ENCODE measurements around the gene SLC22A7.

GRCh38 chr6:43273707-43274106 lies 24.4 kb upstream of the SLC22A7 start:
- TF ChIP-seq POLR2AphosphoS5 (IDR thresholded peaks at IDR 0.05; ENCODE audit: low read depth, low read length) (no peak), POLR2A (IDR thresholded peaks at IDR 0.05; ENCODE audit: low read depth, low read length) (no peak), POU2F2 (IDR thresholded peaks at IDR 0.05; ENCODE audit: low read depth, low read length) (no peak), TAF1 (IDR thresholded peaks at IDR 0.05; ENCODE audit: low read depth, low read length) (no peak), PAX5 (IDR thresholded peaks at IDR 0.05; ENCODE audit: insufficient read depth, low read length, severe bottlenecking) (no peak)
